Fibroblast of the aortic adventitia (primary cell): ENCODE results near the gene CXXC1. TPM values are rescaled to one million over a fixed set of nuclear protein-coding genes. Genes with fewer than 3 reads are reported as not detected.

ENCODE experiments used
- DNase-seq: peaks from one replicate; pipeline ENCODE4 v3.0.0-alpha.2; 2010; ENCODE audit warnings: low read depth
- H3K4me3 ChIP-seq: 2 replicates; pipeline ENCODE4 v1.5.1; 2011; ENCODE audit warnings: low read depth, mild to moderate bottlenecking, control low read depth, low read length, moderate library complexity
- CTCF ChIP-seq: IDR thresholded peaks from 2 replicates; pipeline ENCODE4 v1.5.1; 2011; ENCODE audit warnings: mild to moderate bottlenecking, low read length, control low read depth, inconsistent platforms; ENCODE audit not compliant: insufficient read depth
- total RNA-seq: library from RNA; depleted of rRNA; stranded (reverse); fragments of >200 nt; gene quantifications from 2 replicates; pipeline ENCODE4 v1.2.3, GENCODE V29; 2012; ENCODE audit warnings: low replicate concordance

The CXXC1 gene
- total RNA-seq, 1 donor = 44.6 TPM

- DNase-seq = peak; percentile 86
- H3K4me3 ChIP-seq = peak overlapping the region; percentile 70
- no peak for TF ChIP-seq CTCF
Observed at GRCh38 chr18:50307738-50308470, 20.4 kb upstream of the CXXC1 start.

- H3K4me3 ChIP-seq = peak overlapping the region; percentile 70
- no peak for TF ChIP-seq CTCF
- DNase-seq = no peak
Observed at GRCh38 chr18:50307400-50307737, 19.9 kb upstream of the CXXC1 start.

- no peak for TF ChIP-seq CTCF
- peak overlapping the region; percentile 70 for H3K4me3 ChIP-seq
- DNase-seq = peak; percentile 90
Observed at GRCh38 chr18:50306944-50307343, 19.5 kb upstream of the CXXC1 start.

GRCh38 chr18:50301074-50301473 lies 13.6 kb upstream of the CXXC1 start:
- no peak for DNase-seq
- H3K4me3 ChIP-seq = no peak overlapping the region
- no peak for TF ChIP-seq CTCF

GRCh38 chr18:50299626-50300388 lies 12.3 kb upstream of the CXXC1 start:
- no peak overlapping the region for H3K4me3 ChIP-seq
- TF ChIP-seq CTCF = no peak
- DNase-seq = no peak

DNA sequence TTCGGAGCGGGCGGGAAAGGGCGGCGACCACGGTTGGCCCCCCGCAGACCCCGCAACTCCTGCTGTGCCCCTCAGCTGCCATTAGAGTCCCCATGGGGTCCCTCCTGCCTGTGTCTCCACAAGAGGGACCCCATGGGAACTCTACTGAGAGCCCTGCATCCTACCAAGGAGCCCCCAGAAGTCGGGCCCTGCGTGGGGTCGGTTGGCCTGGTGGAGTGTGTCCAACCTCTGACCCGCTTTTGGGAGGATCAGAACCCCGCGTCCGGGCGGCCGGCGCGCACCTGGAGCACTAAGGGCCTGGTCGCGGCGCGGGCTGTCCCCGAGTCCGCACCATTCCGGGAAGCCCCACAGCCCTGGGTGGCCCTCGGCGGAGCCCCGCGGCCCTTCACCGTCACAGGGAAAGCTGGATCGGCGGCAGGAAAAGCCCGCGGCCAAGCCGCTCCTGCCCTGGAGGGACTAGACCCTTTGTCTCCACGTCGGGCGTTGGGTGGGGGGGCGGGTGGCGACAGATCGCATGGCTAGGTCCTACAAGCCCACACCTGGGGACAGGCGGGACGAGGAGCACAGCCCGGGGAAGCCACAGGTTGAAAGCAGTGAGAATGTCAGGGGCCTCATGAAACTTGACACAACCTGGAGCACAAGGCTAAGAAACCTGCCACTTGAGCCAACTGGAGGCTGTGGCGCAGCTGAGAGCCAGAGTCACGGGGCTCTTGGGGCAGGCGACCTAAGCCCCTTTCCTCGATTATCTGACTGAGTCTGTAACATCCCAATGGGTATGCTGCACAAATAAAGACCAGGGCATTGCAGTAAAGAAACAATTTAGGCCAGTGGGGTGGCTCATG lies 11.2 kb upstream of the CXXC1 start:
- no peak for TF ChIP-seq CTCF
- no peak overlapping the region for H3K4me3 ChIP-seq
- no peak for DNase-seq
